T-helper 2 cell treated with Interferon-gamma antibody and Interleukin-4, amounts not matched to agents 5 μg/mL and 100 μg/mL, for 36 hours (primary cell): ENCODE data around the gene KDM2A.

Source experiments
- DNase-seq: peaks from one replicate; pipeline ENCODE4 v3.0.0; 2021; ENCODE audit warnings: low spot score
- H3K27ac Mint-ChIP-seq: one replicate; pipeline ENCODE4 v1.8.0; 2021; ENCODE audit warnings: mild to moderate bottlenecking, mixed read lengths
- H3K27me3 Mint-ChIP-seq: one replicate; pipeline ENCODE4 v1.8.0; 2021; ENCODE audit warnings: low read depth, mixed read lengths
- H3K36me3 Mint-ChIP-seq: one replicate; pipeline ENCODE4 v1.8.0; 2021; ENCODE audit warnings: low read depth, mixed read lengths
- H3K4me1 Mint-ChIP-seq: one replicate; pipeline ENCODE4 v1.8.0; 2021; ENCODE audit warnings: low read depth, mixed read lengths
- H3K4me3 Mint-ChIP-seq: one replicate; pipeline ENCODE4 v1.8.0; 2022; ENCODE audit warnings: mild to moderate bottlenecking, moderate library complexity, mixed read lengths
- H3K9me3 Mint-ChIP-seq: one replicate; pipeline ENCODE4 v1.8.0; 2021; ENCODE audit warnings: mixed read lengths

The KDM2A gene

GRCh38 chr11:67276781-67277230 is 157.7 kb downstream of the KDM2A start:
- Mint-ChIP-seq H3K27ac (peak overlapping the region; percentile 89), H3K4me3 (peak overlapping the region; percentile 81), H3K27me3 (no peaks in the 10 kb centered on the region), H3K4me1 (peaks cover 48% of the 10 kb centered on the region), H3K9me3 (no peaks in the 10 kb centered on the region), H3K36me3 (peaks cover 59% of the 10 kb centered on the region)
- DNase-seq: peak; percentile 69

- no peaks in the 10 kb centered on the region for H3K27me3 Mint-ChIP-seq
- H3K36me3 Mint-ChIP-seq: peaks cover 58% of the 10 kb centered on the region
- peaks cover 43% of the 10 kb centered on the region for H3K4me1 Mint-ChIP-seq
Observed at GRCh38 chr11:67277231-67277961, 158.3 kb downstream of the KDM2A start.

GRCh38 chr11:67278135-67278938 is 159.3 kb downstream of the KDM2A start:
- peak overlapping the region; percentile 89 for H3K27ac Mint-ChIP-seq
- no peaks in the 10 kb centered on the region for H3K27me3 Mint-ChIP-seq
- H3K36me3 Mint-ChIP-seq: peaks cover 59% of the 10 kb centered on the region
- H3K4me1 Mint-ChIP-seq: peaks cover 40% of the 10 kb centered on the region
- DNase-seq: no peak
- H3K9me3 Mint-ChIP-seq: no peaks in the 10 kb centered on the region
- H3K4me3 Mint-ChIP-seq: peak overlapping the region; percentile 81

More at GRCh38 chr11:67277231-67277961, 158.3 kb downstream of the KDM2A start:
- H3K4me3 Mint-ChIP-seq: peak overlapping the region; percentile 81
- DNase-seq: peak; percentile 90
- H3K27ac Mint-ChIP-seq: peak overlapping the region; percentile 89
- no peaks in the 10 kb centered on the region for H3K9me3 Mint-ChIP-seq

GRCh38 chr11:67278939-67279588 is 160.0 kb downstream of the KDM2A start:
- peak overlapping the region; percentile 81 for H3K4me3 Mint-ChIP-seq
- H3K27me3 Mint-ChIP-seq: no peaks in the 10 kb centered on the region
- peaks cover 65% of the 10 kb centered on the region for H3K36me3 Mint-ChIP-seq
- peak overlapping the region; percentile 89 for H3K27ac Mint-ChIP-seq
- no peak for DNase-seq
- H3K9me3 Mint-ChIP-seq: no peaks in the 10 kb centered on the region
- H3K4me1 Mint-ChIP-seq: peaks cover 44% of the 10 kb centered on the region

- Mint-ChIP-seq H3K27ac (peak overlapping the region; percentile 89), H3K27me3 (no peaks in the 10 kb centered on the region), H3K9me3 (no peaks in the 10 kb centered on the region), H3K4me3 (peak overlapping the region; percentile 81), H3K4me1 (peaks cover 43% of the 10 kb centered on the region), H3K36me3 (peaks cover 69% of the 10 kb centered on the region)
- DNase-seq: no peak
Observed at GRCh38 chr11:67279589-67280340, 160.7 kb downstream of the KDM2A start.

GRCh38 chr11:67280341-67280787 is 161.3 kb downstream of the KDM2A start:
- peak overlapping the region; percentile 76 for H3K27ac Mint-ChIP-seq
- DNase-seq: no peak
- H3K27me3 Mint-ChIP-seq: no peaks in the 10 kb centered on the region
- peak overlapping the region; percentile 2 for H3K4me3 Mint-ChIP-seq
- no peaks in the 10 kb centered on the region for H3K9me3 Mint-ChIP-seq
- H3K36me3 Mint-ChIP-seq: peaks cover 71% of the 10 kb centered on the region
- peaks cover 39% of the 10 kb centered on the region for H3K4me1 Mint-ChIP-seq

- Mint-ChIP-seq H3K4me3 (no peak overlapping the region), H3K27me3 (no peaks in the 10 kb centered on the region), H3K27ac (no peak overlapping the region), H3K36me3 (peaks cover 65% of the 10 kb centered on the region), H3K4me1 (peaks cover 34% of the 10 kb centered on the region), H3K9me3 (no peaks in the 10 kb centered on the region)
- no peak for DNase-seq
Observed at GRCh38 chr11:67280788-67281551, 161.9 kb downstream of the KDM2A start.

- H3K36me3 Mint-ChIP-seq: peaks cover 65% of the 10 kb centered on the region
Observed at GRCh38 chr11:67281552-67282150, 162.6 kb downstream of the KDM2A start.

GRCh38 chr11:67282155-67282875 is 163.3 kb downstream of the KDM2A start:
- H3K27ac Mint-ChIP-seq: peak overlapping the region; percentile 65
- H3K4me3 Mint-ChIP-seq: no peak overlapping the region
- peaks cover 35% of the 10 kb centered on the region for H3K4me1 Mint-ChIP-seq
- H3K9me3 Mint-ChIP-seq: no peaks in the 10 kb centered on the region
- DNase-seq: no peak
- H3K36me3 Mint-ChIP-seq: peaks cover 67% of the 10 kb centered on the region
- H3K27me3 Mint-ChIP-seq: no peaks in the 10 kb centered on the region

More at GRCh38 chr11:67281552-67282150, 162.6 kb downstream of the KDM2A start:
- Mint-ChIP-seq H3K9me3 (no peaks in the 10 kb centered on the region), H3K4me1 (peaks cover 31% of the 10 kb centered on the region), H3K27ac (peak overlapping the region; percentile 65), H3K4me3 (no peak overlapping the region), H3K27me3 (no peaks in the 10 kb centered on the region)
- no peak for DNase-seq

GRCh38 chr11:67282876-67283371 is 163.9 kb downstream of the KDM2A start:
- H3K4me1 Mint-ChIP-seq: peaks cover 36% of the 10 kb centered on the region
- H3K27ac Mint-ChIP-seq: no peak overlapping the region
- no peak overlapping the region for H3K4me3 Mint-ChIP-seq
- no peaks in the 10 kb centered on the region for H3K27me3 Mint-ChIP-seq
- no peak for DNase-seq
- H3K36me3 Mint-ChIP-seq: peaks cover 67% of the 10 kb centered on the region
- no peaks in the 10 kb centered on the region for H3K9me3 Mint-ChIP-seq

GRCh38 chr11:67283481-67283963 is 164.5 kb downstream of the KDM2A start:
- no peak for DNase-seq
- Mint-ChIP-seq H3K9me3 (no peaks in the 10 kb centered on the region), H3K4me3 (no peak overlapping the region), H3K4me1 (peaks cover 36% of the 10 kb centered on the region), H3K27ac (peak overlapping the region; percentile 65), H3K27me3 (no peaks in the 10 kb centered on the region), H3K36me3 (peaks cover 68% of the 10 kb centered on the region)
